NCI-H2227 treated with DMSO at 0.1 percent for 48 hours (cell line): ENCODE data around the gene GALNT2.

Experiments
- DNase-seq: peaks from one replicate; lab custom pipeline; 2025; lab: John Stamatoyannopoulos, UW

Gene GALNT2

GRCh38 chr1:230186003-230186863 lies 119.2 kb downstream of the GALNT2 start:
- DNase-seq, result no peak

- no peak for DNase-seq
Measured at GRCh38 chr1:230186874-230187273, 119.8 kb downstream of the GALNT2 start.

- no peak for DNase-seq
Measured at GRCh38 chr1:230187290-230187689, 120.3 kb downstream of the GALNT2 start.

- DNase-seq, result no peak
Measured at GRCh38 chr1:230188826-230189225, 121.8 kb downstream of the GALNT2 start.

- peak; percentile 5 for DNase-seq
Measured at GRCh38 chr1:230189341-230189740, 122.3 kb downstream of the GALNT2 start.

- no peak for DNase-seq
Measured at GRCh38 chr1:230189824-230190223, 122.8 kb downstream of the GALNT2 start.

- no peak for DNase-seq
Measured at GRCh38 chr1:230191079-230191804, 124.2 kb downstream of the GALNT2 start.

- DNase-seq, result no peak
Measured at GRCh38 chr1:230191855-230192254, 124.8 kb downstream of the GALNT2 start.

GRCh38 chr1:230194525-230194924 lies 127.5 kb downstream of the GALNT2 start:
- no peak for DNase-seq

- no peak for DNase-seq
Measured at GRCh38 chr1:230195199-230195598, 128.2 kb downstream of the GALNT2 start.

- no peak for DNase-seq
Measured at GRCh38 chr1:230196077-230196476, 129.0 kb downstream of the GALNT2 start.

GRCh38 chr1:230197644-230198567 lies 130.9 kb downstream of the GALNT2 start:
- no peak for DNase-seq

GRCh38 chr1:230199034-230199433 lies 132.0 kb downstream of the GALNT2 start:
- no peak for DNase-seq

GRCh38 chr1:230199554-230199953 lies 132.5 kb downstream of the GALNT2 start:
- DNase-seq, result no peak

- no peak for DNase-seq
Measured at GRCh38 chr1:230200276-230200675, 133.2 kb downstream of the GALNT2 start.

- DNase-seq, result no peak
Measured at GRCh38 chr1:230201445-230201844, 134.4 kb downstream of the GALNT2 start.

- no peak for DNase-seq
Measured at GRCh38 chr1:230204842-230205241, 137.8 kb downstream of the GALNT2 start.

- no peak for DNase-seq
Measured at GRCh38 chr1:230205719-230206198, 138.7 kb downstream of the GALNT2 start.

GRCh38 chr1:230206207-230206606 lies 139.2 kb downstream of the GALNT2 start:
- DNase-seq, result no peak

- DNase-seq, result no peak
Measured at GRCh38 chr1:230206976-230207375, 139.9 kb downstream of the GALNT2 start.

- DNase-seq, result no peak
Measured at GRCh38 chr1:230207598-230207997, 140.6 kb downstream of the GALNT2 start.
